Nephron (organoid): ENCODE results near the gene SFMBT1.
A peak's percentile ranks its signal among the peaks of the same experiment; 100 is the strongest.
"Not testable (repeated sequence)": the region's sequence is repeated elsewhere in the genome, so short reads cannot be mapped to it uniquely, and the experiment has no call there.

Source experiments
- H3K27ac Mint-ChIP-seq, 3 experiments: 2 replicates each; pipeline ENCODE4 v1.8.0; 2020; ENCODE audit warnings: mixed read lengths in 3 of 3, mild to moderate bottlenecking in 2 of 3, moderate library complexity in 1 of 3
- H3K27me3 Mint-ChIP-seq: 2 replicates; pipeline ENCODE4 v1.8.0; 2021; ENCODE audit warnings: low read depth, mild to moderate bottlenecking, moderate library complexity, mixed read lengths
- H3K36me3 Mint-ChIP-seq: 2 replicates; pipeline ENCODE4 v1.8.0; 2020; ENCODE audit warnings: low read depth, mixed read lengths
- H3K4me1 Mint-ChIP-seq: 2 replicates; pipeline ENCODE4 v1.8.0; 2020; ENCODE audit warnings: mixed read lengths
- H3K4me3 Mint-ChIP-seq, 3 experiments: 2 replicates each; pipeline ENCODE4 v1.8.0; 2020; ENCODE audit warnings: mild to moderate bottlenecking in 3 of 3, mixed read lengths in 3 of 3, moderate library complexity in 2 of 3
- H3K9me3 Mint-ChIP-seq: 2 replicates; pipeline ENCODE4 v1.8.0; 2020; ENCODE audit warnings: mixed read lengths
- TF ChIP-seq, protein P1 (sequence below), 3 experiments: fragments of 200-600 bp; sonication (generic); IDR thresholded peaks; one replicate each; pipeline ENCODE4 v1.5.0; 2021; ENCODE audit warnings: antibody characterized with exemption in 3 of 3; ENCODE audit not compliant: unreplicated experiment in 3 of 3

SFMBT1 gene

DNA sequence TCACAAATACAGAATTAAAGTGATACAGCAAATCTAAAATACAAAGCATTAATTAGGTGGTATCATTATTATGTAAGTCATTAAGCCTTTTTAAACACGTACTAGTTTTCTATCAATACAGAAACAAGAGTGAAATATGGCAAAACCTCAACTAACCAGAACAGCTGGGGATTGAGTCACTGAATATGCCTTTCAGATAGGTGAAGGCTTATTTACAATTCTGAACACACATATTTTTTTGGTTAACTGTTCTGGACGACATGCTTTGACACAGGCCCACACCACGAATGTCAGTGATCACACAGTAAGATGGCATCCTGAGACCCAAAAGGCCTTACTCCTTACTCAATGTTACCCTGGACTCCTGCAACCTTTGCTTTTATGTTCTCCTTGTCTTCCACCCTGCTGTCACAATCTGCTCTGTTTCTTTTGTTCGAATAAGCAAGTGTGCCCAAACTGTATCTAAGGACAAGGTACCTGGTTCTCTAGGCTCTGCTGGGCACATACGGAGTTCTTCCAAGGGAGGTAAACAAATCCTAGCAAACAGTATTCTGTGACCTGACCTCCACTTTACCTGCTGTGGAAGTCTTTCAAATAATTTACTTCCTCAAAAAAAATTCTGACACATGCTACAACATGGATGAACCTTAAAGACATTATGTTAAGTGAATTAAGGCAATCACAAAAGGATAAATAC, 7.0 kb downstream of the SFMBT1 start:
- H3K9me3 Mint-ChIP-seq, result no peaks in the 10 kb centered on the region
- TF ChIP-seq, protein P1, sequence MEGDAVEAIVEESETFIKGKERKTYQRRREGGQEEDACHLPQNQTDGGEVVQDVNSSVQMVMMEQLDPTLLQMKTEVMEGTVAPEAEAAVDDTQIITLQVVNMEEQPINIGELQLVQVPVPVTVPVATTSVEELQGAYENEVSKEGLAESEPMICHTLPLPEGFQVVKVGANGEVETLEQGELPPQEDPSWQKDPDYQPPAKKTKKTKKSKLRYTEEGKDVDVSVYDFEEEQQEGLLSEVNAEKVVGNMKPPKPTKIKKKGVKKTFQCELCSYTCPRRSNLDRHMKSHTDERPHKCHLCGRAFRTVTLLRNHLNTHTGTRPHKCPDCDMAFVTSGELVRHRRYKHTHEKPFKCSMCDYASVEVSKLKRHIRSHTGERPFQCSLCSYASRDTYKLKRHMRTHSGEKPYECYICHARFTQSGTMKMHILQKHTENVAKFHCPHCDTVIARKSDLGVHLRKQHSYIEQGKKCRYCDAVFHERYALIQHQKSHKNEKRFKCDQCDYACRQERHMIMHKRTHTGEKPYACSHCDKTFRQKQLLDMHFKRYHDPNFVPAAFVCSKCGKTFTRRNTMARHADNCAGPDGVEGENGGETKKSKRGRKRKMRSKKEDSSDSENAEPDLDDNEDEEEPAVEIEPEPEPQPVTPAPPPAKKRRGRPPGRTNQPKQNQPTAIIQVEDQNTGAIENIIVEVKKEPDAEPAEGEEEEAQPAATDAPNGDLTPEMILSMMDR (IDR thresholded peaks at IDR 0.05; ENCODE audit: unreplicated experiment in 3 of 3), result no peak

GRCh38 chr3:53035825-53036619, 9.9 kb downstream of the SFMBT1 start:
- Mint-ChIP-seq H3K9me3 (no peaks in the 10 kb centered on the region), H3K27ac (no peak overlapping the region), H3K4me1 (no peaks in the 10 kb centered on the region), H3K4me3 (no peak overlapping the region), H3K36me3 (no peaks in the 10 kb centered on the region), H3K27me3 (no peaks in the 10 kb centered on the region)
- TF ChIP-seq, protein P1 (IDR thresholded peaks at IDR 0.05; ENCODE audit: unreplicated experiment in 3 of 3), result no peak

More for the DNA sequence above, 7.0 kb downstream of the SFMBT1 start:
- no peaks in the 10 kb centered on the region for H3K4me1 Mint-ChIP-seq
- H3K27ac Mint-ChIP-seq, result no peak overlapping the region
- H3K27me3 Mint-ChIP-seq, result peaks cover 20% of the 10 kb centered on the region
- no peaks in the 10 kb centered on the region for H3K36me3 Mint-ChIP-seq
- no peak overlapping the region for H3K4me3 Mint-ChIP-seq

- H3K4me1 Mint-ChIP-seq, H3K27me3 Mint-ChIP-seq, H3K36me3 Mint-ChIP-seq, H3K4me3 Mint-ChIP-seq, H3K9me3 Mint-ChIP-seq: not testable (repeated sequence)
- H3K27ac Mint-ChIP-seq, result peak overlapping the region in 2 of 3 experiments; percentile 62 to 73
Measured at GRCh38 chr3:53035018-53035417, 10.9 kb downstream of the SFMBT1 start.

GRCh38 chr3:53034411-53034810, 11.5 kb downstream of the SFMBT1 start:
- H3K27ac Mint-ChIP-seq, H3K36me3 Mint-ChIP-seq, H3K4me1 Mint-ChIP-seq, H3K4me3 Mint-ChIP-seq, H3K27me3 Mint-ChIP-seq, H3K9me3 Mint-ChIP-seq: not testable (repeated sequence)

- TF ChIP-seq, protein P1 (IDR thresholded peaks at IDR 0.05; ENCODE audit: unreplicated experiment in 3 of 3), result no peak
- Mint-ChIP-seq H3K36me3 (no peaks in the 10 kb centered on the region), H3K4me3 (no peak overlapping the region), H3K27ac (no peak overlapping the region), H3K9me3 (no peaks in the 10 kb centered on the region), H3K27me3 (no peaks in the 10 kb centered on the region), H3K4me1 (no peaks in the 10 kb centered on the region)
Measured at GRCh38 chr3:53032609-53033008, 13.3 kb downstream of the SFMBT1 start.

- Mint-ChIP-seq H3K36me3 (no peaks in the 10 kb centered on the region), H3K4me3 (no peak overlapping the region), H3K27ac (no peak overlapping the region), H3K27me3 (no peaks in the 10 kb centered on the region), H3K9me3 (no peaks in the 10 kb centered on the region), H3K4me1 (no peaks in the 10 kb centered on the region)
- TF ChIP-seq, protein P1 (IDR thresholded peaks at IDR 0.05; ENCODE audit: unreplicated experiment in 3 of 3), result no peak
Measured at GRCh38 chr3:53030619-53031449, 15.0 kb downstream of the SFMBT1 start.
